CD4-positive, alpha-beta T cell (primary cell): ENCODE results near the gene ROBO2. TPM values are rescaled to one million over a fixed set of nuclear protein-coding genes. Genes with fewer than 3 reads are reported as not detected.
"Not testable (repeated sequence)": the region's sequence is repeated elsewhere in the genome, so short reads cannot be mapped to it uniquely, and the experiment has no call there.

Source experiments
- ATAC-seq: fragments of 200-7000 bp; cut with Tn5 transposase; one replicate; pipeline ENCODE4 v1.10.0; 2022; ENCODE audit warnings: mild to moderate bottlenecking; ENCODE audit not compliant: poor library complexity
- CTCF ChIA-PET: fragments of 350-600 bp; sonication (Branson Sonifier 250); formaldehyde crosslinking; loops from one replicate; lab custom pipeline; 2021; ENCODE audit warnings: antibody characterized with exemption, inconsistent platforms; lab: Charles Lee
- POLR2A ChIA-PET: fragments of 350-600 bp; sonication (Branson Sonifier 250); formaldehyde crosslinking; loops from one replicate; lab custom pipeline; 2021; ENCODE audit warnings: antibody characterized with exemption, inconsistent platforms; lab: Charles Lee
- DNase-seq, 14 experiments: peaks; one replicate each; pipeline ENCODE4 v3.0.0-alpha.2; 2013 to 2020; ENCODE audit warnings: mixed read lengths in 2 of 14
- H3K27ac ChIP-seq, 2 donors: one replicate each; pipeline versions ENCODE4 v1.5.1 to v1.7.0; 2013; ENCODE audit warnings: low read length in 2 of 2, low read depth in 1 of 2, mild to moderate bottlenecking in 1 of 2
- H3K27me3 ChIP-seq, 2 experiments: 1 replicate in 1 of 2; 2 replicates in 1 of 2; pipeline versions ENCODE4 v1.6.1 to v1.7.0; 2013; ENCODE audit warnings: low read length in 2 of 2, control low read depth in 1 of 2, mild to moderate bottlenecking in 1 of 2, moderate library complexity in 1 of 2; ENCODE audit not compliant: insufficient read depth in 2 of 2, control insufficient read depth in 1 of 2
- H3K36me3 ChIP-seq: one replicate; pipeline ENCODE4 v1.6.1; 2013; ENCODE audit warnings: low read length, control low read depth; ENCODE audit not compliant: insufficient read depth
- H3K4me1 ChIP-seq: one replicate; pipeline ENCODE4 v1.6.1; 2013; ENCODE audit warnings: low read length, control low read depth; ENCODE audit not compliant: insufficient read depth
- H3K4me3 ChIP-seq: one replicate; pipeline ENCODE4 v1.5.1; 2013; ENCODE audit warnings: mild to moderate bottlenecking, low read length, moderate library complexity
- H3K9me3 ChIP-seq, 2 experiments: 1 replicate in 1 of 2; 2 replicates in 1 of 2; pipeline versions ENCODE4 v1.6.1 to v1.7.0; 2013; ENCODE audit warnings: low read length in 2 of 2, mild to moderate bottlenecking in 2 of 2, control low read depth in 1 of 2, moderate library complexity in 1 of 2; ENCODE audit not compliant: control insufficient read depth in 1 of 2, insufficient read depth in 1 of 2
- H3K27ac Mint-ChIP-seq: one replicate; pipeline ENCODE4 v1.8.0; 2020; ENCODE audit warnings: mixed read lengths
- H3K27me3 Mint-ChIP-seq: one replicate; pipeline ENCODE4 v1.8.0; 2021; ENCODE audit warnings: mixed read lengths
- H3K36me3 Mint-ChIP-seq: one replicate; pipeline ENCODE4 v1.8.0; 2021; ENCODE audit warnings: low read depth, mixed read lengths
- H3K4me1 Mint-ChIP-seq: one replicate; pipeline ENCODE4 v1.8.0; 2021; ENCODE audit warnings: low read depth, mixed read lengths
- H3K4me3 Mint-ChIP-seq: one replicate; pipeline ENCODE4 v1.8.0; 2020; ENCODE audit warnings: mild to moderate bottlenecking, mixed read lengths
- H3K9me3 Mint-ChIP-seq: one replicate; pipeline ENCODE4 v1.8.0; 2020; ENCODE audit warnings: mixed read lengths
- CTCF ChIP-seq: fragments of 200-600 bp; IDR thresholded peaks from one replicate; pipeline ENCODE4 v1.8.0; 2022; ENCODE audit warnings: antibody characterized with exemption, mild to moderate bottlenecking
- intact Hi-C, 2 experiments: fragments of 100-400 bp; cut with DNase I in 1 of 2; cut with micrococcal nuclease in 1 of 2; formaldehyde crosslinking; loops; one replicate each; pipeline versions ENCODE4 v1.15.1 to v1.9.0; 2023 to 2025; cut with DNase I, micrococcal nuclease
- total RNA-seq, 174 experiments: library from RNA in 2 of 174; stranded (reverse) in 2 of 174; gene quantifications; one replicate each; pipeline ENCODE4 v1.2.3 and lab custom pipeline; 2021 to 2026

ROBO2 gene
- total RNA-seq, 2 experiments from 2014 or later, result not detected

- Mint-ChIP-seq H3K27ac (no peak overlapping the region), H3K4me3 (no peak overlapping the region), H3K9me3 (no peaks in the 10 kb centered on the region), H3K4me1 (no peaks in the 10 kb centered on the region), H3K27me3 (no peaks in the 10 kb centered on the region), H3K36me3 (no peaks in the 10 kb centered on the region)
- no peaks in the 10 kb centered on the region for H3K9me3 ChIP-seq
- intact Hi-C loops, result no loop called here
- H3K36me3 ChIP-seq, result no peaks in the 10 kb centered on the region
- DNase-seq (no peak), ATAC-seq (no peak)
- H3K27me3 ChIP-seq, result no peaks in the 10 kb centered on the region
- no peak overlapping the region for H3K4me3 ChIP-seq
- no peak for TF ChIP-seq CTCF
- no peaks in the 10 kb centered on the region for H3K4me1 ChIP-seq
- POLR2A ChIA-PET, result interaction anchor here (0.5 kb wide), 1 partner anchor 797 kb away, joined by 3 read pairs; no protein-coding TSS in a partner anchor
- CTCF ChIA-PET, result no interaction called here
- H3K27ac ChIP-seq, result no peak overlapping the region
Observed at GRCh38 chr3:77394046-77394445, 354.1 kb downstream of the ROBO2 start.

- no peaks in the 10 kb centered on the region for H3K27me3 ChIP-seq
- no peaks in the 10 kb centered on the region for H3K9me3 ChIP-seq
- ChIA-PET CTCF (no interaction called here), POLR2A (no interaction called here)
- no peak overlapping the region for H3K4me3 Mint-ChIP-seq
- H3K4me1 ChIP-seq, result no peaks in the 10 kb centered on the region
- no peaks in the 10 kb centered on the region for H3K27me3 Mint-ChIP-seq
- TF ChIP-seq CTCF, result no peak
- H3K27ac ChIP-seq, result no peak overlapping the region
- intact Hi-C loops, result no loop called here
- no peak overlapping the region for H3K27ac Mint-ChIP-seq
- no peaks in the 10 kb centered on the region for H3K4me1 Mint-ChIP-seq
- no peak overlapping the region for H3K4me3 ChIP-seq
- no peaks in the 10 kb centered on the region for H3K36me3 Mint-ChIP-seq
- no peak for ATAC-seq
- peaks cover 7% of the 10 kb centered on the region for H3K9me3 Mint-ChIP-seq
- H3K36me3 ChIP-seq, result no peaks in the 10 kb centered on the region
- DNase-seq, result no peak
Observed at GRCh38 chr3:77404871-77405270, 365.0 kb downstream of the ROBO2 start.

GRCh38 chr3:77407441-77407840 lies 367.5 kb downstream of the ROBO2 start:
- DNase-seq, result no peak
- Mint-ChIP-seq H3K4me3 (no peak overlapping the region), H3K36me3 (no peaks in the 10 kb centered on the region), H3K4me1 (no peaks in the 10 kb centered on the region), H3K9me3 (peaks cover 3% of the 10 kb centered on the region), H3K27ac (no peak overlapping the region), H3K27me3 (no peaks in the 10 kb centered on the region)
- ChIA-PET CTCF (no interaction called here), POLR2A (no interaction called here)
- H3K27ac ChIP-seq, result no peak overlapping the region
- no peaks in the 10 kb centered on the region for H3K27me3 ChIP-seq
- no peaks in the 10 kb centered on the region for H3K4me1 ChIP-seq
- peaks cover 0 to 5% of the 10 kb centered on the region in 2 experiments for H3K9me3 ChIP-seq
- no peak for ATAC-seq
- TF ChIP-seq CTCF, result no peak
- H3K36me3 ChIP-seq, result no peaks in the 10 kb centered on the region
- H3K4me3 ChIP-seq, result no peak overlapping the region
- intact Hi-C loops, result no loop called here

- POLR2A ChIA-PET, H3K36me3 Mint-ChIP-seq, H3K27ac ChIP-seq, H3K36me3 ChIP-seq, H3K27me3 ChIP-seq, H3K27me3 Mint-ChIP-seq, H3K4me1 ChIP-seq, DNase-seq, H3K27ac Mint-ChIP-seq, H3K4me1 Mint-ChIP-seq, ATAC-seq, H3K4me3 ChIP-seq, intact Hi-C loops, CTCF ChIA-PET, H3K4me3 Mint-ChIP-seq: not testable (repeated sequence)
- H3K9me3 ChIP-seq, result peaks cover 0 to 11% of the 10 kb centered on the region in 2 experiments
- H3K9me3 Mint-ChIP-seq, result peaks cover 12% of the 10 kb centered on the region
Observed at GRCh38 chr3:77410334-77410733, 370.4 kb downstream of the ROBO2 start.
